Measurements from ENCODE around the gene CHADL.

The CHADL gene

GRCh38 chr22:41229730-41230400 is 10.9 kb downstream of the CHADL start:
- no peak for DNase-seq

- no peak for DNase-seq
These were observed 11.5 kb downstream of the CHADL start for GRCh38 chr22:41229215-41229614.

GRCh38 chr22:41226723-41227655 is 13.7 kb downstream of the CHADL start:
- DNase-seq: no peak

GRCh38 chr22:41223535-41223934 is 17.2 kb downstream of the CHADL start:
- DNase-seq: no peak

GRCh38 chr22:41222846-41223507 is 17.8 kb downstream of the CHADL start:
- no peak for DNase-seq

- DNase-seq: peak; percentile 36
These were observed 23.1 kb downstream of the CHADL start for GRCh38 chr22:41217553-41218157.

- DNase-seq: no peak
These were observed 23.7 kb downstream of the CHADL start for GRCh38 chr22:41216984-41217383.

- no peak for DNase-seq
These were observed 24.8 kb downstream of the CHADL start for GRCh38 chr22:41215926-41216325.

GRCh38 chr22:41215409-41215808 is 25.3 kb downstream of the CHADL start:
- no peak for DNase-seq

GRCh38 chr22:41206719-41207118 is 34.0 kb downstream of the CHADL start:
- no peak for DNase-seq

GRCh38 chr22:41204992-41205900 is 35.5 kb downstream of the CHADL start, which contains the start of gene L3MBTL2:
Gene L3MBTL2 (plus strand): TSS chr22:41205312. CDS start chr22:41205363, 51 bp downstream.
- DNase-seq: peak; percentile 99

GRCh38 chr22:41204066-41204465 is 36.7 kb downstream of the CHADL start:
- DNase-seq: no peak

- DNase-seq: no peak
These were observed 37.6 kb downstream of the CHADL start for GRCh38 chr22:41203118-41203517.

- no peak for DNase-seq
These were observed 39.6 kb downstream of the CHADL start for GRCh38 chr22:41201141-41201540.

GRCh38 chr22:41198027-41198580 is 42.6 kb downstream of the CHADL start:
- DNase-seq: peak; percentile 56

- peak; percentile 79 for DNase-seq
These were observed 43.4 kb downstream of the CHADL start for GRCh38 chr22:41197038-41197972.

GRCh38 chr22:41193829-41194228 is 46.9 kb downstream of the CHADL start:
- DNase-seq: no peak

- DNase-seq: no peak
These were observed 49.3 kb downstream of the CHADL start for GRCh38 chr22:41191467-41191866.

GRCh38 chr22:41184679-41185078 is 56.1 kb downstream of the CHADL start:
- no peak for DNase-seq

Data from CD4-positive, alpha-beta T cell treated with Interleukin-17A for 1 hour (primary cell).